Middle frontal gyrus (tissue), 1 donor: Measurements from ENCODE around the gene DLAT.
"Not testable (repeated sequence)": the region's sequence is repeated elsewhere in the genome, so short reads cannot be mapped to it uniquely, and the experiment has no call there.

Experiments used
- DNase-seq: peaks from one replicate; pipeline ENCODE4 v3.0.0-alpha.2; 2015; ENCODE audit warnings: low spot score; ENCODE audit errors: extremely low spot score

Gene DLAT

GRCh38 chr11:112024773-112025678 lies at the start of gene DLAT:
Gene DLAT, plus strand, starts transcription at chr11:112025408. Its CDS starts 65 bp downstream, at chr11:112025473.
- DNase-seq, result peak; percentile 80

- no peak for DNase-seq
Measured at GRCh38 chr11:111976119-111976766, 49.0 kb upstream of the DLAT start.

GRCh38 chr11:111976767-111977145 lies 48.5 kb upstream of the DLAT start:
- DNase-seq, result no peak

GRCh38 chr11:111977146-111978027 lies 47.8 kb upstream of the DLAT start:
- no peak for DNase-seq

GRCh38 chr11:111978028-111978771 lies 47.0 kb upstream of the DLAT start:
- peak; percentile 85 for DNase-seq

- no peak for DNase-seq
Measured at GRCh38 chr11:111980062-111980461, 45.1 kb upstream of the DLAT start.

GRCh38 chr11:111981270-111981669 lies 43.9 kb upstream of the DLAT start:
- no peak for DNase-seq

GRCh38 chr11:111982019-111982464 lies 43.2 kb upstream of the DLAT start:
- DNase-seq, result peak; percentile 40

- no peak for DNase-seq
Measured at GRCh38 chr11:111982541-111983186, 42.5 kb upstream of the DLAT start.

GRCh38 chr11:111983187-111983986 lies 41.8 kb upstream of the DLAT start:
- no peak for DNase-seq

- DNase-seq, result no peak
Measured at GRCh38 chr11:111986589-111986988, 38.6 kb upstream of the DLAT start.

- no peak for DNase-seq
Measured at GRCh38 chr11:111990381-111990780, 34.8 kb upstream of the DLAT start.

- DNase-seq, result no peak
Measured at GRCh38 chr11:111992206-111992855, 32.9 kb upstream of the DLAT start.

GRCh38 chr11:111996129-111996528 lies 29.1 kb upstream of the DLAT start:
- no peak for DNase-seq

- DNase-seq, result not testable (repeated sequence)
Measured at GRCh38 chr11:111996669-111997068, 28.5 kb upstream of the DLAT start.

GRCh38 chr11:111999111-111999510 lies 26.1 kb upstream of the DLAT start:
- DNase-seq, result no peak

GRCh38 chr11:112000703-112001102 lies 24.5 kb upstream of the DLAT start:
- no peak for DNase-seq

- no peak for DNase-seq
Measured at GRCh38 chr11:112002491-112003216, 22.6 kb upstream of the DLAT start.
